Uterine smooth muscle cell (primary cell): ENCODE data around the gene SMYD3. TPM values are rescaled to one million over a fixed set of nuclear protein-coding genes. Genes with fewer than 3 reads are reported as not detected.

Experiments
- total RNA-seq: library from RNA; depleted of rRNA; stranded (reverse); fragments of >200 nt; gene quantifications from 2 replicates; pipeline ENCODE4 v1.2.3, GENCODE V29; 2014

SMYD3 gene
- total RNA-seq: 42.2 and 80.5 TPM in 2 replicates

GRCh38 chr1:246506674-246507481 is at the start of gene SMYD3:
Gene SMYD3 (minus strand): TSS chr1:246507279.

Other genes with a start within 250 kb of the SMYD3 start
- gene TFB2M, start 59.0 kb upstream of the SMYD3 start, total RNA-seq: 15.5 and 16.9 TPM in 2 replicates
- gene CNST, start 59.2 kb upstream of the SMYD3 start, total RNA-seq: 22.9 and 28.2 TPM in 2 replicates
- 53.5 and 68.4 TPM in 2 replicates for gene SCCPDH, start 217.1 kb upstream of the SMYD3 start, total RNA-seq